Measurements from ENCODE around the gene RNF207.

The RNF207 gene

GRCh38 chr1:6180707-6181311 lies 25.1 kb upstream of the RNF207 start:
- no peak for TF ChIP-seq CTCF (IDR thresholded peaks at IDR 0.05; ENCODE audit: insufficient read depth, low read length, poor library complexity, severe bottlenecking)
- no peak for DNase-seq (ENCODE audit: extremely low read depth, insufficient read length)
- Histone ChIP-seq H3K4me3 (replicated peaks; ENCODE audit: low read depth, low read length) (no peak overlapping the region), H3K36me3 (ENCODE audit: control insufficient read depth, insufficient read depth, low read length) (peaks cover 4% of the 10 kb centered on the region), H3K27me3 (replicated peaks; ENCODE audit: control insufficient read depth, insufficient read depth, low read length) (peaks cover 5% of the 10 kb centered on the region)

- Histone ChIP-seq H3K27me3 (replicated peaks; ENCODE audit: control insufficient read depth, insufficient read depth, low read length) (peaks cover 5% of the 10 kb centered on the region), H3K4me3 (replicated peaks; ENCODE audit: low read depth, low read length) (no peak overlapping the region), H3K36me3 (ENCODE audit: control insufficient read depth, insufficient read depth, low read length) (peaks cover 4% of the 10 kb centered on the region)
- DNase-seq (ENCODE audit: extremely low read depth, insufficient read length), result no peak
- TF ChIP-seq CTCF (IDR thresholded peaks at IDR 0.05; ENCODE audit: insufficient read depth, low read length, poor library complexity, severe bottlenecking), result no peak
These were observed 24.6 kb upstream of the RNF207 start for GRCh38 chr1:6181347-6181770.

- Histone ChIP-seq H3K36me3 (ENCODE audit: control insufficient read depth, insufficient read depth, low read length) (peaks cover 7% of the 10 kb centered on the region), H3K4me3 (replicated peaks; ENCODE audit: low read depth, low read length) (no peak overlapping the region), H3K27me3 (replicated peaks; ENCODE audit: control insufficient read depth, insufficient read depth, low read length) (no peaks in the 10 kb centered on the region; the same call in 1 of the 2 replicates)
- TF ChIP-seq CTCF (IDR thresholded peaks at IDR 0.05; ENCODE audit: insufficient read depth, low read length, poor library complexity, severe bottlenecking), result no peak
- no peak for DNase-seq (ENCODE audit: extremely low read depth, insufficient read length)
These were observed 22.4 kb upstream of the RNF207 start for GRCh38 chr1:6183520-6183989.

- Histone ChIP-seq H3K36me3 (ENCODE audit: control insufficient read depth, insufficient read depth, low read length) (peaks cover 8% of the 10 kb centered on the region), H3K27me3 (replicated peaks; ENCODE audit: control insufficient read depth, insufficient read depth, low read length) (no peaks in the 10 kb centered on the region), H3K4me3 (replicated peaks; ENCODE audit: low read depth, low read length) (no peak overlapping the region)
- TF ChIP-seq CTCF (IDR thresholded peaks at IDR 0.05; ENCODE audit: insufficient read depth, low read length, poor library complexity, severe bottlenecking), result no peak
- no peak for DNase-seq (ENCODE audit: extremely low read depth, insufficient read length)
These were observed 21.7 kb upstream of the RNF207 start for GRCh38 chr1:6184083-6184783.

GRCh38 chr1:6185151-6185550 lies 20.8 kb upstream of the RNF207 start:
- DNase-seq (ENCODE audit: extremely low read depth, insufficient read length), result no peak
- peaks cover 10% of the 10 kb centered on the region for H3K36me3 ChIP-seq (ENCODE audit: control insufficient read depth, insufficient read depth, low read length)
- no peak for TF ChIP-seq CTCF (IDR thresholded peaks at IDR 0.05; ENCODE audit: insufficient read depth, low read length, poor library complexity, severe bottlenecking)
- no peak overlapping the region for H3K4me3 ChIP-seq (replicated peaks; ENCODE audit: low read depth, low read length)
- H3K27me3 ChIP-seq (replicated peaks; ENCODE audit: control insufficient read depth, insufficient read depth, low read length), result no peaks in the 10 kb centered on the region
